Endometrial microvascular endothelial cells (primary cell): ENCODE results near the gene FNIP1. TPM values are rescaled to one million over a fixed set of nuclear protein-coding genes. Genes with fewer than 3 reads are reported as not detected.

Experiments used
- in situ Hi-C: cut with HindIII; loops from 2 replicates; pipeline ENCODE4 v1.10.0; 2017; ENCODE audit warnings: low sequenced_read_pairs, low pct_unique_long_range_greater_than_20kb; ENCODE audit errors: inconsistent ontology term
- total RNA-seq: library from RNA; depleted of rRNA; stranded (reverse); fragments of >200 nt; gene quantifications from one replicate; pipeline ENCODE4 v1.2.3, GENCODE V29; 2015; ENCODE audit errors: inconsistent ontology term

Gene FNIP1
- total RNA-seq, 1 donor from 2014 or later, result 21.8 TPM

DNA sequence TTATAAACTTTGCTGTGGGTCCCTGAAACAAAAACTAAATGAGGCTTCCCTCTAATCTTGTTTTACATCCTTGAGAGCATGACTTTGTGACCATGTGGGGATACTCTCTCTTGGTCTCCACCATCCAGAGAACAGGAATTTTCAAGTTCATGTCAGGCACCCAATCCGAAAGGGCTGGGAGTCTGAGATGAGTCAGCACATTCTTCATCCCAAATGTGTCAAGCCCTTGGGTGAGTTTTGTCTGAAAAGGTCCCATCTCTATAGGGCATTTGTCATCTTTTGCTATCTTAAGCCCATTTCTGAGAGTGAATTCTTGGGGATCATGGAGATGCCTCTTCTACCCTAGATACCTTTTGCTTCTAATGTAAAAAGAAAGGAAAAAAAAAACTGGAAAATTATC, 134.9 kb downstream of the FNIP1 start:
- in situ Hi-C loops, result no loop called here

DNA sequence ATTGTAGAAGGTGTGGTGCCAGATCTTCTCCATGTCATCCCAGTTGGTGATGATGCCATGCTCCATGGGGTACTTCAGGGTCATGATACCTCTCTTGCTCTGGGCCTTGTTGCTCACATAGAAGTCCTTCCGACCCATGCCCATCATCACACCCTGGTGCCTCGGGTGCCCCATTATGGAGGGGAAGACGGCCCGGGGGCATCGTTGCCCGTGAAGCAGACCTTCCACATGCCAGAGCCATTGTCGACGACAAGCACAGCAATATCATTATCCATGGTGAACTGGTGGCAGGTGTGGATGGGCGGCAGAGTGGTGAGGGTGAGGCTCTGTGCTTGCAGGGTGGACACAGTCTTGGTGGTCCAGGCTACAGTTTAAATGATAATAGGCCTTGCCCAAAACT, 137.0 kb downstream of the FNIP1 start:
- in situ Hi-C loops, result no loop called here

DNA sequence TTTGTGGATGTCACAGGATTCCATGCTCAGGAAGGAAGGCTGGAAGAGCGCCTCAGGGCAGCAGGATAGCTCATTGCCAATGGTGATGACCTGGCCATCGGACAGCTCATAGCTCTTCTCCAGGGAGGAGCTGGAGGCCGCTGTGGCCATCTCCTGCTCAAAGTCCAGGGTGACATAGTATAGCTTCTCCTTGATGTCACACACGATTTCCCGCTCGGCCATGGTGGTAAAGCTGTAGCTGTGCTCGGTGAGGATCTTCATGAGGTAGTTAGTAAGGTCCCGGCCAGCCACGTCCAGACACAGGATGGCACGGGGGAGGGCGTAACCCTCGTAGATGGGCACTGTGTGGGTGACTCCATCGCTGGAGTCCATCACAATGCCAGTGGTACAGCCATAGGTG, 137.5 kb downstream of the FNIP1 start:
- in situ Hi-C loops, result no loop called here

DNA sequence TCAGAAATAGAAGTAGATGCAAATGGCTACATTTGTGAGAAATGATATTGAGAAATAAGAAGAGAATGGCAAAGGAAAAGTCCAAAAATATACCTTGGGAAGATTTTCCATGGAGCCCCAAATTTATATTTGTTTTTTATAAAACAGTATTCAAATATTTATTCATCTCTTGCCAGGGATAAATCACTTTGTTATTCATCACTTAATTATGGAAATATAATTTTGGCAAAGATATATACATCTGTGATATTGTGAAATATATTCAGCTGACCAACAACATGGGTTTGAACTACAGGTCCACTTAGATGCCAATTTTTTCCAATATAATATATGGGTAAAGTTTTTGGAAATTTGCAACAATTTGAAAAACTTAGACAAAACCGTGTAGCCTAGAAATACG, 142.0 kb downstream of the FNIP1 start:
- in situ Hi-C loops, result no loop called here

- in situ Hi-C loops, result no loop called here
Observed at GRCh38 chr5:131654309-131654708, 142.5 kb downstream of the FNIP1 start.

GRCh38 chr5:131649161-131649560, 147.7 kb downstream of the FNIP1 start:
- in situ Hi-C loops, result no loop called here

DNA sequence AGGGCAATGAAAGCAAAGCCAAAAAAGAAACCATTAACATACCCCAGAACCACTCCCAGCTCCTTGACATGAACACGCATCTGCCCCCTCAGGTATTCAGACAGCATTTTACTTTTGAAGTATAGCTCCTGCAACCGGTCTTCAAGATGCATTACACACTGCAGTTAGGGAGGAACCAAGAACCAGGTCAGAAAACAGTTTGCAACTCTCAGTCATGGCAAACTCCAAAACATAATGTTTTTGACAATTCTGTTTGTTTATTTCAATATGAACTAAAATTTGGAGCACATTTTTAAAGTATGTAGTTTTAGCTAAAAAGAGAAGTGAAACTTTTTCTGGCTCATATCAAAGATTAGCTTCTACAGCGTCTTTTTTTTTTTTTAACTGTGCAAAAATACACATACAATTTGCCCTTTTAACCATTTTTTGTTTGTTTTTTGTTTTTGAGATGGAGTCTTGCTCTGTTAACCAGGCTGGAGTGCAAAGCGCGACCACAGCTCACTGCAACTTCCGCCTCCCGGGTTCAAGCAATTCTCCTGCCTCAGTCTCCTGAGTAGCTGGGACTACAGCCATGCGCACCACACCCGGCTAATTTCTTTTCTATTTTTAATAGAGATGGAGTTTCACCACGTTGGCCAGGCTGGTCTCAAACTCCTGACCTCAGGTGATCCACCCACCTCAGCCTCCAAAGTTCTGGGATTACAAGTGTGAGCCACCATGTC, 149.6 kb downstream of the FNIP1 start:
- in situ Hi-C loops, result no loop called here

DNA sequence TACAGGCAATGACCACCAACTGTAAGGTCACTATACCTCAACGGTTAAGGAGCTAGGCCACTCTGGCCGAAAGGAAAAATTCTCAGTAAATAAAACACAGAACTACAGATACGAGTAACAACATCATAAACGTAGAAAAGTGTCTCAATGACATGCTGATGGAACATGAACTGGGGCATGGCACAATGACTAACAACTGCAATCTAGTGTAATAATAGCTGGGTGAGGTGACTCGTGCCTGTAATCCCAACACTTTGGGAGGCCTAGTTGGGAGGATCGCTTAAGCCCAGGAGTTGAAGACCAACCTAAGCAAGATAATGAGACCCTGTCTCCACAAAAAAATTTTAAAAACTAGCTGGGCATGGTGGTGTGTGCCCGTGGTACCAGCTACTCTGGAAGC, 152.0 kb downstream of the FNIP1 start:
- in situ Hi-C loops, result no loop called here

GRCh38 chr5:131644370-131644769, 152.4 kb downstream of the FNIP1 start:
- in situ Hi-C loops, result no loop called here

GRCh38 chr5:131641494-131641893, 155.3 kb downstream of the FNIP1 start:
- in situ Hi-C loops, result no loop called here

DNA sequence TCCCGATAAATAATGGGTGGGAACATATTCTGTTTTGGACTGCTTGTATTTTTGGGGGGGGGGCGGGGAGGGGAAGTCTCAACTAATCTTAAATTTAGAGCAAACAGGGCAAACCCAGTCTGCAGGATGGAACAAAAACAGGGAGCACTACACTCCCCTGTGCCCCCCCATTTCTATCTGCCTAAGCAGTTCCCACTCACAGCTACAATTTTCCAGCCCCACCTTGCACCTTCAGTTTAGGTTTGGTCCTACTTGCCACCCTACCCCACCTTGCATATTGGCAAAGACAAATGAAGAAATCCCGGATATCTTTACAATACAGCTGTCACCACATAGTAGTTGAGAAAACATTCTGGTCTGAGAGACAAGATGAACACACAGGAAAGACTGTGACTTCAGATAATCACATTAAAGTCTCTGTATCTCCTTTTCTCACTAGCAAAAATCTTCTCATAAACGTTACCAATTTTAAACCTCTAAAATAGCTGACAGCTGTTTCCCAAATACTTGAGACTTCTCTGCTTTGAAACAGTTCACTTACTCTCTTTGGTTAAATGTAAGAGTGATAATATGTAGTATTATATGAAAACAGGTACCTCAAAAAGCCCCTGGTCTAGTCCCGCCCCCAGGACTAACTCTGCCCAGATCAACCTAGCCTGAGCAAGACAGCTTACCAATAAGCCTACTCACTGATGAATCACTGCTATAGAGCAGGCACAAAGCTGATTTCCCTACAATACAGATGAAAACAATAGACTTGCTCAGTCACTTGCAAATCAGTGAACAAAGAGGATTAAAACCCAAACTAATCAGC, 156.6 kb downstream of the FNIP1 start:
- in situ Hi-C loops, result no loop called here

DNA sequence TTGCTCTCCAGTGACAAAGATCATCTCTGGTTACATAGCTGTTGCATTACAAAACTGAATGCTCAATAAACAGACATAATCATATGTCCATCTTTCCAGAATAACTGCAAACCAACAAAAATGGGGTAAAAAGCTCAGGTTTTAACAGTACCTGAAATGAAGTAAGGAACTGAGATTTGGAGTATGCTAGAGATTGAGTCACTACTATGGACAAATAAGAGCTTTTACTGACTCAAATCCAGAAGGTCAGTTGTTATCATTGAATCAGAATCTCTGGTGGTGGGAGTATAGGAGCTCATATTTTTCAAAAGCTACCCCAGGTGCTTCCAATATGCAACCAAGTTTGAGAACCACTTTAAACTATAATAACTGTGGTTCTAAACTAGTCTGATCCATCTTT, 157.7 kb downstream of the FNIP1 start:
- in situ Hi-C loops, result no loop called here

DNA sequence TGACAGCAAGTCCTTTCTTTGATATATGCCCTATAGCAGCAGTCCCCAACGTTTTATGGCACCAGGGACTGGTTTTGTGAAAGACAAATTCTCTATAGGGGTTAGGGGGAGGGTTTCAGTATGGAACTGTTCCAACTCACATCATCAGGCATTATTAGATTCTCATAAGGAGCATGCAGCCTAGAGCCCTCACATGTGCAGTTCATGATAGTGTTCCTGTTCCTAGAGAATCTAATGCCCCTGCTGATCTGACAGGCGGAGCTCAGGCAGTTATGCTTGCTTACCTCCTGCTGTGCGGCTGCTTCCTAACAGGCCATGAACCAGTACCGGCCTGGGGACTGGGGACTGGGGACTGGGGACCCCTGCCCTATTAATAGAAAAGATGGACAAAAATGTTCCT, 159.1 kb downstream of the FNIP1 start:
- in situ Hi-C loops, result no loop called here

DNA sequence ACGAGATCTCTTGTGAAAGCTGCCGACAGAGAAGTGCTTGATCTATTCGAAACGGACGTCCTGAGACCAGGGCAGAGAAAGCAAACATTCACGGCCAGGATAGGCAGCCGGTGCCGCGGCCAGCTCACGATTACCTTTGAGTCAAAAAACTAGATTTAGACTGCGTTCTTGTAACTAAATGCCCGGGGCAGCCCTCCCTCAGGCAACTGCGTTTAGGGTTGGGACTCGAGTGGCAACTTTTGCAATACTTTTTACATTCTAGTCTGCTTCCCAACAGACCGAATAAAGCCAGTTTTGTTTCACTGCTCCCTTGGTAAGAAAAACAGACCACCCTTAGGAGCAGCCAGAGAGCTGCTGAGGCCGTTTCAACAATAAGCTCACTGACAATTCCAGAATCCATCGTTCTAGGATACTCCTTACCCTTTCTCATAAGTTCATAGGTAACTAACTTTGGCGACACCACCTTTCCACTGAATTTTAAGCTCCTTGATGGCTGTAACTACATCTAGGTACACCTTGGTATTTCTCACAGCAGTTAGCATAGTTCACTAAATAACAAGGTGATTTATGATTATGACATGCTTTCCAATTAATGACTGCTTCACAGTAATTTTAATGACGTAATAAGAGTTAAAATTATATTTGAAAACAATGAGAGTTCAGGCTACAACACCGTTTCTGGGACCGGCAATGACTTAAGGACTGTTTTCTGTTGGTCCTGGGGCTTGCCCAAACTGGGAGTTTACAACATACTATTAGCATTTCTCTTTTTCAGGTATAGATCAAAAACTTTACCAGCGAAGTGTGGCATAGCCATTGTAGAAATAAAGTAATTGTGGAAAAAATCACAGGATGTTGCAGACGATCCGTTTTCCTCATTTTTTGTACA, 160.9 kb downstream of the FNIP1 start:
- in situ Hi-C loops, result no loop called here

DNA sequence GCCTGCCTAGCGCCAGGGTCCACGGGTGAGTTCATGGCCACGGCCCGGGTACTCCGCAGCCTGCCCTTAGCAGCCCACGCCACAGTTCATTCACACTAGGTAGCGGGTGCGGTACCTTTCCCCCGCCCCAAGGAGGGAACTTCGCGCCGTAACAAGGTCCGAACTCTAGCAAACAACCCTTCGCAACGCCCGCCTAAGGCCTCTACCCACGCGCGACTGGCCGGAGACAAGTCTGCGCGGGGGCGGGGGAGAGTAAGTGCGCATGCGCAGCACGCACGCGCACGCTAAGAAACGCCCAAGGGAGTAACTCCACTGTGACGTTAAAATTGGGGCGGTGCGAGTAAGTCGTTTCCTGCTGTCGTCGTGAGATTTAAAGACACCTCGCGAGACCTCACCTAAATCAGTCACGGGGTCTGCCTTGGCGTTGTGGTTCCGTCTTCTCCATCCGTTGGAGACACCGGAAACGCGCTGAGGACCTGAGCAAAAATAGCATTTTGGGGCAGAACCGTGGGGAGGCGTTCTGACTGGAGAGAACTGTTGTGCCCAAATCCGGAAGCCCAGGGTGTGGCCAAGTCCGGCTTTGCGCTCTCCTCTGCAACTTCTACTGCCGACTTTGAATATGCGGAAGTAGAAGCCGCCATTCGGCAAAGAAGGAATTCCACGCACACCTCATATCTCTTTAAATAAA, 161.7 kb downstream of the FNIP1 start, which contains the start of gene RAPGEF6:
RAPGEF6 (minus strand) TSS at position 234 of the 688 bp plus-strand sequence; CDS start at position 35, 199 bp downstream.
- in situ Hi-C loops, result no loop called here

GRCh38 chr5:131634666-131634995, 162.2 kb downstream of the FNIP1 start:
- in situ Hi-C loops, result no loop called here

DNA sequence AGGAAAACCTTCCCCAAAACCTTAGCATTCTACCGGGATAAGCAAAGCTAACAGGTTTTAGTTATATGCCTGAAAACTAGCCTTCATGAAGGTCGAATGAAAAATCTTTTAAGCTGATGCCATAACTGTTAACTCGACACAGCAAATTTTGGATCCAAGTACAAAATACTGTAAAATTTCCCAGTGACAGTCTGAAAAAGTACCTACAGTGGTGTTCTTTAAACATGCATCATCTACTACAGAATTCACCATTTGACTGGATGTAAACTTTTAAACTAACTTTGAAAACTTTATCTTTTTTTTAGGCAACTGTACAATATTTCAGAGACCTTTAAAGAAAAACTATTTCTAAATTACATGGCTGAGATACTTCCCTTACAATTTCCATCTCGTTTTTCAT, 162.6 kb downstream of the FNIP1 start:
- in situ Hi-C loops, result no loop called here

- in situ Hi-C loops, result no loop called here
Observed at GRCh38 chr5:131633830-131634229, 163.0 kb downstream of the FNIP1 start.

GRCh38 chr5:131630963-131631350, 165.9 kb downstream of the FNIP1 start:
- in situ Hi-C loops, result no loop called here
